H1 (cell line): ENCODE data around the gene BUD23. TPM values are rescaled to one million over a fixed set of nuclear protein-coding genes. Genes with fewer than 3 reads are reported as not detected.

Experiments used
- CTCF ChIA-PET: fragments of 300-600 bp; sonication (Branson Sonifier 250); formaldehyde crosslinking; loops from one replicate; lab custom pipeline; 2021; ENCODE audit not compliant: partially characterized antibody; lab: Charles Lee
- POLR2A ChIA-PET: fragments of 300-600 bp; sonication (Branson Sonifier 250); formaldehyde crosslinking; loops from one replicate; lab custom pipeline; 2021; ENCODE audit warnings: inconsistent platforms; ENCODE audit not compliant: partially characterized antibody; lab: Charles Lee
- DNase-seq, 2 experiments: peaks; one replicate each; pipeline versions ENCODE4 v3.0.0 to v3.0.0-alpha.2; 2010 to 2022; ENCODE audit warnings: low spot score in 2 of 2, low read depth in 1 of 2, mixed read lengths in 1 of 2
- FAIRE-seq: peaks from 2 replicates; lab custom pipeline; 2011; peaks lifted over from hg19 to GRCh38; lab: Jason Lieb, UNC
- H2AFZ ChIP-seq: 2 replicates; pipeline ENCODE4 v1.8.1; 2012; ENCODE audit warnings: low read length, inconsistent platforms
- H2AK5ac ChIP-seq: 2 replicates; pipeline ENCODE4 v1.6.1; 2013; ENCODE audit warnings: low read depth, low read length
- H2BK120ac ChIP-seq: replicated peaks from 2 replicates; pipeline ENCODE3; 2013; ENCODE audit warnings: low read depth, low read length, inconsistent platforms
- H2BK12ac ChIP-seq: 2 replicates; pipeline ENCODE4 v1.6.1; 2013; ENCODE audit warnings: low read depth, low read length
- H2BK15ac ChIP-seq: 2 replicates; pipeline ENCODE4 v1.6.1; 2013; ENCODE audit warnings: low read length
- H2BK20ac ChIP-seq: 2 replicates; pipeline ENCODE4 v1.6.1; 2013; ENCODE audit warnings: low read length
- H2BK5ac ChIP-seq: 2 replicates; pipeline ENCODE4 v1.6.1; 2013; ENCODE audit warnings: low read depth, low read length
- H3K14ac ChIP-seq: 2 replicates; pipeline ENCODE4 v1.6.1; 2013; ENCODE audit warnings: inconsistent platforms; ENCODE audit not compliant: insufficient read length
- H3K18ac ChIP-seq: 2 replicates; pipeline ENCODE4 v1.6.1; 2013; ENCODE audit warnings: low read length; ENCODE audit errors: extremely low read depth
- H3K23ac ChIP-seq: 2 replicates; pipeline ENCODE4 v1.6.1; 2013; ENCODE audit warnings: inconsistent platforms; ENCODE audit not compliant: insufficient read length
- H3K23me2 ChIP-seq: 2 replicates; pipeline ENCODE4 v1.6.1; 2013; ENCODE audit warnings: low read depth, low read length
- H3K27ac ChIP-seq: 2 replicates; pipeline ENCODE4 v1.6.1; 2011; ENCODE audit warnings: low read depth, low read length, inconsistent platforms
- H3K27me3 ChIP-seq, 4 experiments: replicated peaks in 1 of 4; 1 replicate in 1 of 4; 2 replicates in 3 of 4; pipeline versions ENCODE4 v1.6.1 to v1.8.1; 2011 to 2013; ENCODE audit warnings: low read length in 3 of 4, mild to moderate bottlenecking in 3 of 4, inconsistent platforms in 2 of 4, mixed read lengths in 2 of 4, moderate library complexity in 1 of 4; ENCODE audit not compliant: control insufficient read depth in 3 of 4, insufficient read depth in 3 of 4; ENCODE audit errors: extremely low read depth in 1 of 4
- H3K36me3 ChIP-seq, 4 experiments: 2 replicates each; pipeline versions ENCODE4 v1.6.1 to v1.8.1; 2011 to 2013; ENCODE audit warnings: mild to moderate bottlenecking in 4 of 4, low read length in 3 of 4, moderate library complexity in 2 of 4, control low read depth in 1 of 4, inconsistent platforms in 1 of 4; ENCODE audit not compliant: insufficient read depth in 4 of 4, control insufficient read depth in 2 of 4
- H3K4ac ChIP-seq: replicated peaks from 2 replicates; pipeline ENCODE3; 2013; ENCODE audit warnings: low read length, low read depth, mixed read lengths, inconsistent platforms; ENCODE audit not compliant: insufficient read length
- H3K4me1 ChIP-seq, 4 experiments: replicated peaks in 1 of 4; 1 replicate in 1 of 4; 2 replicates in 3 of 4; pipeline versions ENCODE4 v1.6.1 to v1.8.1; 2011 to 2013; ENCODE audit warnings: low read length in 3 of 4, inconsistent platforms in 2 of 4, mixed read lengths in 1 of 4; ENCODE audit not compliant: insufficient read depth in 4 of 4, control insufficient read depth in 3 of 4
- H3K4me2 ChIP-seq, 2 experiments: 2 replicates each; pipeline versions ENCODE4 v1.6.1 to v1.8.1; 2011 to 2013; ENCODE audit warnings: low read depth in 2 of 2, low read length in 2 of 2, control low read depth in 1 of 2, inconsistent platforms in 1 of 2, mild to moderate bottlenecking in 1 of 2; ENCODE audit not compliant: insufficient read depth in 1 of 2
- H3K4me3 ChIP-seq, 4 experiments: fragments of 200-600, 300-600 bp in 1 of 4; sonication (generic), shearing (Covaris generic), sonication (Bioruptor Twin) in 1 of 4; 2 replicates each; pipeline versions ENCODE4 v1.5.1 to v1.8.1; 2011 to 2016; ENCODE audit warnings: low read length in 4 of 4, low read depth in 3 of 4, control low read depth in 2 of 4, inconsistent platforms in 2 of 4, mild to moderate bottlenecking in 2 of 4, mixed read lengths in 1 of 4, moderate library complexity in 1 of 4; ENCODE audit not compliant: insufficient read depth in 2 of 4; ENCODE audit errors: extremely low read depth in 1 of 4
- H3K56ac ChIP-seq: replicated peaks from 2 replicates; pipeline ENCODE3; 2013; ENCODE audit warnings: low read depth, mild to moderate bottlenecking, mixed read lengths, low read length, inconsistent platforms; ENCODE audit not compliant: insufficient read length
- H3K79me1 ChIP-seq: 2 replicates; pipeline ENCODE4 v1.6.1; 2013; ENCODE audit warnings: low read depth, low read length, control low read depth
- H3K79me2 ChIP-seq, 2 experiments: 2 replicates each; pipeline versions ENCODE4 v1.6.1 to v1.8.1; 2012 to 2013; ENCODE audit warnings: low read length in 2 of 2, mild to moderate bottlenecking in 2 of 2, inconsistent platforms in 1 of 2; ENCODE audit not compliant: insufficient read depth in 2 of 2, control insufficient read depth in 1 of 2
- H3K9ac ChIP-seq, 4 experiments: replicated peaks in 1 of 4; 1 replicate in 1 of 4; 2 replicates in 3 of 4; pipeline versions ENCODE4 v1.6.1 to v1.8.1; 2011 to 2013; ENCODE audit warnings: low read depth in 3 of 4, low read length in 3 of 4, control low read depth in 2 of 4, mild to moderate bottlenecking in 2 of 4, moderate library complexity in 2 of 4, inconsistent platforms in 1 of 4; ENCODE audit errors: extremely low read depth in 1 of 4
- H3K9me3 ChIP-seq, 2 experiments: 2 replicates each; pipeline versions ENCODE4 v1.6.1 to v1.8.1; 2012 to 2013; ENCODE audit warnings: mild to moderate bottlenecking in 2 of 2, moderate library complexity in 2 of 2, control low read depth in 1 of 2, inconsistent platforms in 1 of 2, low read depth in 1 of 2, low read length in 1 of 2, mixed read lengths in 1 of 2; ENCODE audit not compliant: insufficient read depth in 2 of 2
- H4K20me1 ChIP-seq, 2 experiments: replicated peaks in 1 of 2; 2 replicates each; pipeline versions ENCODE3 to v1.8.1; 2011 to 2013; ENCODE audit warnings: inconsistent platforms in 2 of 2, low read length in 2 of 2, mild to moderate bottlenecking in 1 of 2; ENCODE audit not compliant: insufficient read depth in 2 of 2, control insufficient read depth in 1 of 2
- H4K5ac ChIP-seq: 2 replicates; pipeline ENCODE4 v1.6.1; 2013; ENCODE audit warnings: low read length, low read depth, mixed read lengths, inconsistent platforms; ENCODE audit not compliant: insufficient read length
- H4K8ac ChIP-seq: 2 replicates; pipeline ENCODE4 v1.8.0; 2013; ENCODE audit warnings: mild to moderate bottlenecking, moderate library complexity, low read length, inconsistent platforms; ENCODE audit not compliant: insufficient read depth; ENCODE audit errors: extremely low read depth
- H4K91ac ChIP-seq: replicated peaks from 2 replicates; pipeline ENCODE3; 2013; ENCODE audit warnings: low read length, mixed read lengths, inconsistent platforms; ENCODE audit not compliant: insufficient read length
- ASH2L ChIP-seq: fragments of 200-600, 300-600 bp; sonication (generic); IDR thresholded peaks from one replicate; pipeline ENCODE4 v1.7.1; 2017; ENCODE audit warnings: low read length
- CEBPB ChIP-seq: IDR thresholded peaks from 2 replicates; pipeline ENCODE4 v1.6.1; 2012; ENCODE audit warnings: low read depth, low read length
- CHD1 ChIP-seq: IDR thresholded peaks from 2 replicates; pipeline ENCODE4 v1.6.1; 2012; ENCODE audit warnings: low read depth, low read length, improper control_type of control experiment
- NRF1 ChIP-seq: IDR thresholded peaks from 2 replicates; pipeline ENCODE4 v1.6.1; 2011; ENCODE audit warnings: mild to moderate bottlenecking, low read depth, low read length, improper control_type of control experiment
- WGBS, 2 experiments: shearing (Covaris generic) in 1 of 2; methylation state at CpG; one replicate each; pipeline versions ENCODE4 v1.1.6 to v1.1.7; 2013 to 2015; ENCODE audit warnings: low lambda C conversion rate in 2 of 2, mixed read lengths in 2 of 2, inconsistent platforms in 1 of 2, low coverage in 1 of 2, missing lambda C conversion rate in 1 of 2; ENCODE audit not compliant: insufficient replicate concordance in 2 of 2, insufficient coverage in 1 of 2, insufficient read length in 1 of 2; ENCODE audit errors: extremely low coverage in 1 of 2, missing lambda C conversion rate in 1 of 2; 5-methylcytosine and 5-hydroxymethylcytosine counted together
- polyA plus RNA-seq, 7 experiments: library from polyadenylated mRNA; depleted of rRNA in 3 of 7; stranded (reverse) in 5 of 7; unstranded in 2 of 7; fragments of >200 nt in 5 of 7; fragments of 200-250 nt in 2 of 7; gene quantifications; 1 replicate in 5 of 7; 2 replicates in 1 of 7; 4 replicates in 1 of 7; pipeline versions ENCODE4 v1.2.1 to v1.2.3, GENCODE V29; 2011 to 2013; ENCODE audit warnings: missing spikeins in 2 of 7, mixed read lengths in 2 of 7
- total RNA-seq: library from RNA; stranded (reverse); fragmentation: NEBNext Ultra II Directional; extraction: Animal tissue kit (Norgen Biotek cat#: 25700); gene quantifications from 2 replicates; pipeline ENCODE4 v1.2.1, GENCODE V29; 2021

BUD23 gene
- total and polyA plus RNA-seq, 2 of the 8 experiments (the other 6 are each of a cell fraction or from before 2014, with no cell fraction given): 72.3 to 78.4 TPM

GRCh38 chr7:73719806-73720169, 36.4 kb downstream of the BUD23 start:
- Histone ChIP-seq H3K27ac (no peak overlapping the region), H2BK120ac (no peak overlapping the region), H4K8ac (no peak overlapping the region; the same call in 1 of the 2 replicates), H3K36me3 (no peaks in the 10 kb centered on the region), H3K79me2 (no peaks in the 10 kb centered on the region)
- no peak for DNase-seq
- TF ChIP-seq NRF1 (no peak), CHD1 (no peak), CEBPB (0 out of 2 replicates have a peak, but pooled peaks have one; percentile 49), ASH2L (no peak)
- TF ChIP-seq, all 59 proteins: peak for 1
- no peak overlapping the region for H3K4ac ChIP-seq
- H3K4me1 ChIP-seq: no peaks in the 10 kb centered on the region; a peak in 3 of 7 replicates
- 16% methylated on average over 12 of the region's 16 CpGs; no CpG with 5 or more reads in 1 of the 2 experiments for WGBS, 2 experiments
- H3K23ac ChIP-seq: no peak overlapping the region
- no peak overlapping the region for H3K56ac ChIP-seq
- peaks cover 0 to 18% (median 13%) of the 10 kb centered on the region in 4 experiments; a peak in 5 of 7 replicates for H3K27me3 ChIP-seq
- H2BK20ac ChIP-seq: no peak overlapping the region
- H3K9ac ChIP-seq: no peak overlapping the region
- peak overlapping the region; percentile 40 to 92 (median 48) for H3K4me3 ChIP-seq
- H4K5ac ChIP-seq: no peak overlapping the region
- no peak overlapping the region for H3K18ac ChIP-seq
- peaks cover 5% of the 10 kb centered on the region for H3K79me1 ChIP-seq
- no peaks in the 10 kb centered on the region for H3K9me3 ChIP-seq
- H2BK5ac ChIP-seq: no peak overlapping the region
- H2AK5ac ChIP-seq: no peak overlapping the region
- H3K14ac ChIP-seq: no peak overlapping the region
- no peak overlapping the region for H2AFZ ChIP-seq
- H3K4me2 ChIP-seq: peak overlapping the region; percentile 66 to 91
- H3K23me2 ChIP-seq: peaks cover 3% of the 10 kb centered on the region; the same call in 1 of the 2 replicates
- POLR2A ChIA-PET: interaction anchor here (0.9 to 1.5 kb wide), 9 partner anchors 9 to 141 kb away, joined by 3 to 7 read pairs (median 3); partner anchors contain the start of genes ABHD11 and TBL2
- CTCF ChIA-PET: interaction anchor here (0.8 to 2.2 kb wide), 12 partner anchors 8 to 120 kb away, joined by 3 to 14 read pairs (median 4); partner anchors contain the start of gene VPS37D
- no peak overlapping the region for H2BK15ac ChIP-seq
- H4K20me1 ChIP-seq: peaks cover 8 to 10% of the 10 kb centered on the region in 2 experiments
- FAIRE-seq: no peak
- no peak overlapping the region for H4K91ac ChIP-seq
- no peak overlapping the region for H2BK12ac ChIP-seq
